COLO668 (cell line): ENCODE results near the gene LRRC3C.

ENCODE experiments used
- DNase-seq: peaks from one replicate; lab custom pipeline; 2025; ENCODE audit not compliant: unreplicated experiment; lab: John Stamatoyannopoulos, UW

Gene LRRC3C

GRCh38 chr17:39923836-39924690 is 3.5 kb upstream of the LRRC3C start:
- no peak for DNase-seq

- no peak for DNase-seq
Measured at GRCh38 chr17:39924691-39925055, 2.9 kb upstream of the LRRC3C start.

- DNase-seq: no peak
Measured at GRCh38 chr17:39925282-39926134, 2.0 kb upstream of the LRRC3C start.

- no peak for DNase-seq
Measured at GRCh38 chr17:39926135-39926587, 1.4 kb upstream of the LRRC3C start.

- DNase-seq: peak; percentile 29
Measured at GRCh38 chr17:39926588-39927100, 888 bp upstream of the LRRC3C start.

GRCh38 chr17:39927929-39928857 is 661 bp downstream of the LRRC3C start:
- DNase-seq: peak; percentile 26

- no peak for DNase-seq
Measured at GRCh38 chr17:39928858-39929645, 1.5 kb downstream of the LRRC3C start.

GRCh38 chr17:39929646-39930407 is 2.3 kb downstream of the LRRC3C start:
- DNase-seq: no peak

- no peak for DNase-seq
Measured at GRCh38 chr17:39933912-39934311, 6.4 kb downstream of the LRRC3C start.

GRCh38 chr17:39934324-39934723 is 6.8 kb downstream of the LRRC3C start:
- DNase-seq: no peak

- DNase-seq: no peak
Measured at GRCh38 chr17:39935909-39936308, 8.4 kb downstream of the LRRC3C start.

- no peak for DNase-seq
Measured at GRCh38 chr17:39937447-39937846, 9.9 kb downstream of the LRRC3C start.

- no peak for DNase-seq
Measured at GRCh38 chr17:39938140-39938869, 10.8 kb downstream of the LRRC3C start.

- DNase-seq: no peak
Measured at GRCh38 chr17:39939106-39939505, 11.6 kb downstream of the LRRC3C start.

GRCh38 chr17:39939588-39940419 is 12.3 kb downstream of the LRRC3C start:
- DNase-seq: no peak

GRCh38 chr17:39943702-39944392 is 16.3 kb downstream of the LRRC3C start:
- DNase-seq: no peak

- DNase-seq: no peak
Measured at GRCh38 chr17:39944393-39944711, 16.8 kb downstream of the LRRC3C start.
